SJSA1 (cell line): ENCODE data around the gene RTN4R. TPM values are rescaled to one million over a fixed set of nuclear protein-coding genes. Genes with fewer than 3 reads are reported as not detected.
"Not testable (repeated sequence)": the region's sequence is repeated elsewhere in the genome, so short reads cannot be mapped to it uniquely, and the experiment has no call there.

Experiments
- DNase-seq, 2 experiments: peaks; one replicate each; pipeline ENCODE4 v3.0.0-alpha.2; 2015 to 2020; ENCODE audit warnings: low spot score in 2 of 2, low read depth in 1 of 2
- H3K27ac ChIP-seq: fragments of 250-450 bp; sonication (Bioruptor Pico); 2 replicates; pipeline ENCODE4 v1.5.1; 2020; ENCODE audit warnings: mild to moderate bottlenecking, moderate library complexity
- H3K27me3 ChIP-seq: fragments of 250-450 bp; sonication (Bioruptor Pico); replicated peaks from 2 replicates; pipeline ENCODE4 v1.5.1; 2020; ENCODE audit warnings: mild to moderate bottlenecking, moderate library complexity
- H3K36me3 ChIP-seq: fragments of 250-450 bp; sonication (Bioruptor Pico); 2 replicates; pipeline ENCODE4 v1.5.1; 2020; ENCODE audit warnings: mild to moderate bottlenecking
- H3K4me1 ChIP-seq: fragments of 250-450 bp; sonication (Bioruptor Pico); replicated peaks from 2 replicates; pipeline ENCODE4 v1.6.1; 2021; ENCODE audit warnings: mild to moderate bottlenecking
- H3K4me3 ChIP-seq: fragments of 250-450 bp; sonication (Bioruptor Pico); 2 replicates; pipeline ENCODE4 v1.5.1; 2020; ENCODE audit warnings: mild to moderate bottlenecking
- H3K9me3 ChIP-seq: fragments of 250-450 bp; sonication (Bioruptor Pico); replicated peaks from 2 replicates; pipeline ENCODE4 v1.5.1; 2020; ENCODE audit warnings: mild to moderate bottlenecking
- total RNA-seq: library from RNA; depleted of rRNA; stranded (reverse); fragments of >200 nt; shearing (Covaris generic); gene quantifications from 2 replicates; pipeline ENCODE4 v1.2.3, GENCODE V29; 2014

Gene RTN4R
- total RNA-seq, 1 experiment from 2014 or later: 0.05 TPM

DNA sequence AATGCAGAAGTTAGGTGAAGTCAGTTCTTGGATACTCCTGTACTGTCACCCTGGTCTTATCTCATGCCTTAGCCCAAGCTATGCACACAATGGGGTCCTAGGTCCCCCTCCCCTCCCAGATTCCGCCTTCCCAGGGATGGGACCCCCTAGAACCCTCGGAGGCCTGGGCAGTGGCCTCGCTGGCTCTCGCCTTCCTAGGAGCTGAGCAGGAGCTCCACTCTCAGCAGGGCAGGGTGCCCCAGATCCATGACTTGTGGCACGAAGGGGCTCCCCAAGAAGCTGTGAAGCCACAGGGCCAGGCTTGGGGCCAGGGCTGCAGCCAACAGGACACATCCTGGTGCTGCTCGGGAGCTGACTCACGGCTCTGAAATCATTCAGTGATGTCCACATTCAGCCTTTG lies 42.1 kb upstream of the RTN4R start:
- H3K4me1 ChIP-seq, H3K9me3 ChIP-seq, H3K4me3 ChIP-seq, H3K27me3 ChIP-seq, H3K27ac ChIP-seq, H3K36me3 ChIP-seq: not testable (repeated sequence)
- DNase-seq: peak in 1 of 2 experiments; percentile 35

DNA sequence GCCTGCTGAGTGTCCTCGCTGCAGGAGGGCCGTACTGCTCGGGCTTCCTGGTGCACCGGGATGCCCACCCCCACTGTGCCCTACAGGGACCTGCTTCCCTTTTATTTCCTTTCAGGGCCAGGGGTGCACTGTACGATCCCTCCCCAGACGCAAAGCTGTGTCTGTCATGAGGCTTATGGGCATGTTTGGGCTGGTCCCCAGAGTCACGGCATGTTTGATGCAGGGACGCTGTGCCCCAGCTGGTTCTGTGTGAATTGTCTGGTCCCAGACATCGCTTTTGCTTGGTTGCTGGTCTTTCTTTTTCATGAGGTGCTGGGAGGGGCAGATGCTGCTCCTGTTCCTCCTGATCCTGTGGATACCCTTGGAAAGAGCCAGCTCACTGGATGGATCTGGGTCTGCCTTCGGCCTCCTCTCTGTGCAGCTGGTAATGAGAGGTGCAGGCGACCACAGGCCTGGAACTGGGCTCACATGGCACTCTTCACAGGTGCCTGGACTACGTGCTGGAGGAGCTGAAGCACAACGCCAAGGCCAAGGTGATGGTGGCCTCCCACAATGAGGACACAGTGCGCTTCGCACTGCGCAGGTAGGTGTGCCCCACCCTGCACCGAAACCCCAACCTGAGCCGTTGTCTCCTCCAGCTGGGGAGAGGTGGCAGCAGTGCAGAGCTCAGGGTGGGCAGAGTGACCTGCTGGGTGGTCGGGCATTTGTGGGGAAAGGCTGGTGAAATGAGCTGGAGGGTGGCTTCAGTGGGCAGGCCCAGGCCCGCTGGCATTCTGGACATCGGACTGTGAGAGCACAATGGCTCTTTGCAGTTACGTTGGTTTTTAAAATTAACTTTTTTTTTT lies 40.9 kb upstream of the RTN4R start:
- H3K36me3 ChIP-seq, H3K4me3 ChIP-seq, H3K4me1 ChIP-seq, H3K27ac ChIP-seq, H3K27me3 ChIP-seq, H3K9me3 ChIP-seq: not testable (repeated sequence)
- peak in 1 of 2 experiments; percentile 21 for DNase-seq

DNA sequence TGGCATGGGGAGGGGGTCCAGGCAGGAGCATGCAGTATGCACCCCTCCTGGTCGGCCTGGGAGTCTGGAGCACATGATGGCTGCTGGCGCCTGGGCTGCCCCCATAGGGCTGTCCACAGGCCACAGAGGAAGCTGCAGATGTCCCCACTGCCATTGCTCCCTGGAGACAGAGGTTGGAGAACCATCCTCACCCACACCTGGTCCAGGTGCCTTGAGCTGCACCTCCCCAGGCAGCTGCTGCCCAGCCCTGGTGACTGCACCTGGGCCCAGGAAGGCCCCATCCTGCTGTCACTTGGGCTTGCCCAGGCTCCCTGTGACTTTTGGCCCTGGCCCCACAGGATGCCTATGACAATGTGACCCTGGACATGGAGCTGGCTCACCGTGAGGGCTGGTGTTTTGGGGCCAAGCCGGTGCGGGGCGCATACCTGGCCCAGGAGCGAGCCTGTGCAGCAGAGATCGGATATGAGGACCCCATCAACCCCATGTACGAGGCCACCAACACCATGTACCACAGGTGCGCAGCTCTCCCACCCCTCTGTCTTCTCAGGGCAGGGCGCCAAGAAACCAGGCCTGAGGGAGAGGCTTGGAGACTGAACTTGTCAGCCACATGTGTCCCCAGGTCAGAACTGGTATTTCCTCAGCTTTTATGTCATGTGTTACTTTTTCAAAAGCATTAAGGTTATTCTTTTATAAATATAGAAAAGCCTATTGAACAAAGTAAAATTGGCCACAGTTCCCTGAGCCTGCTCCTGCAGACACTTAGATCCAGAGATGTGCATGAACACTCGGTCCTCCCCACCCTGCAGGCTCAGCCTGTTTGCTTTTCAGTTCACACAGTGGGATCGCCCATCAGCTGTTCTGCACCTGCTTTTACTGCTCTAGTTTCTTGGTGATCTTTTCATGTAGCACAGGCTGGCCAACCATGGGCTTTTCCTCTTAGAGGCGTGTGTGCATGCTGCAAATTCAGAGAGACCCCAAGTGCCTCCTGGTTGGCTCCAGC lies 39.6 kb upstream of the RTN4R start:
- not testable (repeated sequence) for H3K27ac ChIP-seq, H3K36me3 ChIP-seq, H3K4me1 ChIP-seq, H3K4me3 ChIP-seq, H3K9me3 ChIP-seq, H3K27me3 ChIP-seq
- DNase-seq: peak in 1 of 2 experiments; percentile 39

DNA sequence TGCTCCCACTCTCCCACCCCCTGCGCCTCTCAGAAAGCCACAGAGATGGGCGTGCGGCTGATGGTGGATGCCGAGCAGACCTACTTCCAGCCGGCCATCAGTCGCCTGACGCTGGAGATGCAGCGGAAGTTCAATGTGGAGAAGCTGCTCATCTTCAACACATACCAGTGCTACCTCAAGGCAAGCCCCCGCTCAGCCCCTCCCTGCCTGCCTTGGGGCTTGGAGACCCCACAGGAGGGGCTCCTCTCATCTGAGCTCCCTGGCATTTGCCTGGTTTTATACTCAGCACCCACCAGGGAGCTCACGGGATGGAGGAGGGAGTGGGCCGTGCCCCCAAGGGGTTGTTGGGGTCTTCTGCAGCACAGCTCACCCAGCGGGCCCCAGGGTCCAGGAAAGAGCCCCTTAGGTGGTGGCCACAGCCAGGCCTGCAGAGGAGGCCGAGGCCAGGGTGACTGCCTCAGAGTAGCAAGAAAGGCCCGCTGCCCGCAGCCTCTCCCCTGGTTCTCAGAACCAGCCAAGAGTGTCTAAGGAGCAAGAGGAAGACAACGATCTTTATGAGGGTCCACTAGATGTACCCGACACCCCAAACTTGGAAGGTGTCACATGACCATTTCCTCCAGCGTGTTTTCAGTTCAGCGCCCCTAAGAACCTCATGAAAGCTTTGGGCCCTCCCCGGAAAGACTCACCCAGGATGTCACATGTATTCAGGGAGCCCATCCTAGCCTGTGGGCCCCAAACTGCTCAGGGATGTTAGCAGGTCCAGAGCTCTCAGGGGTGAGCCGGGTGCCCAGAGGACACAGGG lies 38.7 kb upstream of the RTN4R start:
- H3K4me3 ChIP-seq, H3K9me3 ChIP-seq, H3K27me3 ChIP-seq, H3K4me1 ChIP-seq, H3K27ac ChIP-seq, H3K36me3 ChIP-seq: not testable (repeated sequence)
- DNase-seq: peak in 1 of 2 experiments; percentile 29

DNA sequence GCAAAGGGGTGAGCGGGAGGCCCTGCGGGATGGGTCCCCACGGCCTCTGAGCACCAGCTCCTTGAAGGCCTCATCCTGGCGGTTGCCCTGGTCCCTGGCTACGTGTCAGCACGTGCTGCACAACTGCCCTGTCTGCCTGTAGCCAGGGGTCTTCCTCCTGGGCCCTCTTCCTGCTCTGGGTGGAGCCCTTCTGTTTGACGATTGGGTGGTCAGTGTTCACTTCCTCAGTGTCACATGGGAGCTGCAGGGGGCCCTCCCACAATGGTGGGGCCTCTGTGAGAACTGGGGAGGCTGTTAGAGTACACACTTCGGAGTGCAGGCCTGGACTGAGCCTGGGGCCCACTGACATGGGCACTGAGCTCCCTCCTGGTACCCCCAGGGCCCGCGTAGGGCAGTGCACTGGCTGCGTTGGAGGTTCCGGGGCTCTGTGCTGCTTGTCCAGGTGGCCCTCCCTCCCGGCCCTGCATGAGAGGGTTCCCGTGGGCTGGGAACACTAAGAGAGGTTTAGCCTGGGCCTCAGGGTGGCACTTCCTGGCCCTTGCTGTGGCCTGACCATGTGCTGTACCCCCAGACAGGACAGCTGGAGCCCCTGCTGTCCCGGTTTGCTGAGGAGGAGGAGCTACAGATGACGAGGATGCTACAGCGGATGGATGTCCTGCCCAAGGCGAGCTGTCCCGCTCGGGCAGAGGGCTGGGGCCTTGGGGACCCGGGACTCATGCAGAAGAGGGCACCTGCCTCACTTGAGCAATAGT lies 38.0 kb upstream of the RTN4R start:
- Histone ChIP-seq H3K27ac (no peak overlapping the region), H3K9me3 (no peaks in the 10 kb centered on the region), H3K36me3 (no peaks in the 10 kb centered on the region), H3K4me1 (no peaks in the 10 kb centered on the region), H3K27me3 (peaks cover 4% of the 10 kb centered on the region; the same call in 1 of the 2 replicates), H3K4me3 (no peak overlapping the region)
- DNase-seq: no peak

DNA sequence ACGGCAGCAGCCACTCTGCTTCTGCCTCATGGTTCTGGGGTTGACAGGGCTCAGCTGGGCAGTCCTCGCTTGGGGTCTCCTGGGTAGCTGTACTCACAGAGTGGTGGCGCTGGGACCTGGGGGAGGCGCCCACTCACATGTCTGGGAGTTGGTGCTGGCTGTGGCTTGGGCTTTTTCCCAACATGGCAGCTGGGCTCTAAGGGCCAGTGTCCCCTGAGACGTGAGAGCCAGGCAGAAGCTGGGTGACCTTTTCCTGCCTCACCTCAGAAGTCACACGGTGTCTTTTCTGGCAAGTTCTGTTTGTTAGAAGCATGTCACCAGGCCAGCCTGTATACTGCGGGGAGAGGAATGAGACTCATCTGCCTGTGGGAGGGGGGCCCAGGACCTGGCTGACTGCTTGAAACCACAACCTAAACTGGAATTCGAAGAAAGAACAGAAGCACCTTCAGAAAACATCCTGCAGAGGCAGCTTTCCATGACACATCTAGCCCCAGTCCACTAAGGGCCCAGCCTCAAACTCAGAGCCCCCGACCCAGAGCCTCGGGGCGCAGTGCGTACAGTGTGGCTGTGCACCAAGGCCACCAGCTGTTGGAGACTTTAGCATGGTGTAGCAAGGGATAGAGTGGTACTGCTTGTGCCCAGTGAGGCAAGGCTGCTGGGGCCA lies 37.2 kb upstream of the RTN4R start:
- H3K27me3 ChIP-seq, H3K9me3 ChIP-seq, H3K36me3 ChIP-seq, H3K27ac ChIP-seq, H3K4me3 ChIP-seq, H3K4me1 ChIP-seq, DNase-seq: not testable (repeated sequence)

DNA sequence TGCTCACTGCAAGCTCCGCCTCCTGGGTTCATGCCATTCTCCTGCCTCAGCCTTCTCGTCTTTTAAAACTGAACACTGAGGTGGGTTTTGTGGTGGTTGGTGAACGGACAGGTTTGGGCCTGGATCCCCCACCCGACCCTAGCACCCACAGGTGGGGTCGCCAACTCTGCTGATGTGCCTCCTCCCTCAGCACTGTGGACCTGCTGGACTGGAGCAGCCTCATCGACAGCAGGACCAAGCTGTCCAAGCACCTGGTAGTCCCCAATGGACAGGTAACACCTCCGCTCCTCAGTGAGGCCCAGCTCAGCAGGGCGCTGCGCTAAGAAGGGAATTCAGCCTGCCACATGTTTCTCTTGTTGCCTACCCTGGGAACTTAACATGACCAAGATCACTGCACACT lies 36.5 kb upstream of the RTN4R start:
- no peaks in the 10 kb centered on the region for H3K36me3 ChIP-seq
- H3K4me1 ChIP-seq: 0 out of 2 replicates have a peak, but pooled peaks cover 5% of the 10 kb centered on the region
- DNase-seq: no peak

DNA sequence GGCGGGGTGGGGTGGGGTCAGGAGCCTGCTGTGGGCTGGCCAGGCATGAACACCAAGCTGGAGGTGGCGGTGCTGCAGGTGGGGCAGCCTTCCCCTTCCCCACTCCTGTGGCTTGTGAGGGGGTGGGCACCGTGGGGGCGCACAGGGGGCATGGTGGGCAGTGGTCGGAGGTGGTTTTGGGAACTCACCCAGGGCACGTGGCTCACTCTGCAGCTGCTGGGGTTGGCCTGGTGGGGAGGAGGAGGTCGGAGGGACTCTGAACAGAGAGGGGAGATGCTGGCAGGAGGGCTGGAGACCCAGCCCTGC lies 35.1 kb upstream of the RTN4R start:
- H3K36me3 ChIP-seq, H3K4me3 ChIP-seq: not testable (repeated sequence)

More for the DNA sequence above, 36.5 kb upstream of the RTN4R start:
- Histone ChIP-seq H3K27ac (no peak overlapping the region), H3K27me3 (peaks cover 4% of the 10 kb centered on the region; the same call in 1 of the 2 replicates), H3K4me3 (no peak overlapping the region), H3K9me3 (no peaks in the 10 kb centered on the region)

DNA sequence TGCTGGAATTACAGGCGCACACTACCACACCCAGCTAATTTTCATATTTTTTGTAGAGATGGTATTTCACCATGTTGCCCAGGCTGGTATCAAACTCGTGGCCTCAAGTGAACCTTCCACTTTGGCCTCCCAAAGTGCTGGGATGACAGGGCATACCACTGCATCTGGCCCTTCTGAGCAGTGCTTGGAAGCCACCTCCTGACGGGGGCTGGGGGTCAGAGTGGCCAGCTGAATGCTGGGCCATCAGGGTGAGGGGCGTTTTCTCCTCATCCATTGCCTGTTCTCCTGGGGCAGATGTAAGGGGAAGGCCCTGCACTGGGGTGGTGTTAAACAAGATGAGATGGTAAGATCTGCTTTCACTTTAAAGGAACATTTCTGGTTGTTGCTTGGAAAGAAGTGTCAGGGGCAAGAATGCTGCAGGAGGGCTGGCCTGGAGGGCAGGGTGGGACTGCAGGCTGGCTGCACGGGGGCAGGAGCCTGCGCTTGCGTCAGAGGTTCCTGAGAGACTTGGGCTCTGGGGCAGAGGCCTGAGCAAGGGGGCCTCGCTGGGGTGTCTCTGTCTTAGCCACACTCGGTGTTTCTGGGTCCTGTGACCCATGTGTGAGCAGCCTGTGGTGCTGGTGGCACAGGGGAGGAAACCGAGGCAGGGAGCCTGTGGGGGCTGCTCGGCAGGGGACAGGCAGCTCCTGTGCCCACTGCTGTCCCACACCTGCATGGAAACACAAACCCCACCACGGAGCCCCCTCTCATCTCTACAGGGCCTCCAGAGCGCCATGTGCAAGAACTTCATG lies 34.5 kb upstream of the RTN4R start:
- Histone ChIP-seq H3K27me3 (peaks cover 4% of the 10 kb centered on the region; the same call in 1 of the 2 replicates), H3K27ac (no peak overlapping the region), H3K9me3 (no peaks in the 10 kb centered on the region), H3K4me3 (no peak overlapping the region), H3K36me3 (no peaks in the 10 kb centered on the region), H3K4me1 (peaks cover 13% of the 10 kb centered on the region)
- no peak for DNase-seq

More for the DNA sequence above, 35.1 kb upstream of the RTN4R start:
- H3K27me3 ChIP-seq, H3K27ac ChIP-seq, DNase-seq, H3K9me3 ChIP-seq: not testable (repeated sequence)
- H3K4me1 ChIP-seq: peaks cover 13% of the 10 kb centered on the region

DNA sequence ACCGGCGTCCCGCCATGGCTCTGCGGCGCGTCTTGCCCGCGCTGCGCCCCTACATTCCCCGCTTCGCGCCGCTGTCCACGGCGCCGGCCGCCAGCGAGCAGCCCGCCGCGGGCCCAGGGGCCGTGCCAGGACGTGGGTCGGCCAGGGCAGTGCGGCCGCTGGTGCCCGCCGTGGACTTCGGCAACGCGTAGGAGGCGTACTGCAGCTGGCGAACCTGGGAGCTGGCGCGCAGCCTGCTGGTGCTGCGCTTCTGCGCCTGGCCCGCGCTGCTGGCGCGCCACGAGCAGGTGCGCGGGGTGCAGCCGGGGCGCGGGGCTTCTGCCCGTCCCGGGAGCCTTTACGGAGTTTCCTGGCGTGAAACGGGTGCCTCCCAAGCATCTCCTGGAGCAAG lies 31.6 kb upstream of the RTN4R start:
- H3K36me3 ChIP-seq: no peaks in the 10 kb centered on the region
- H3K4me1 ChIP-seq: peaks cover 13% of the 10 kb centered on the region
- peaks cover 4% of the 10 kb centered on the region; the same call in 1 of the 2 replicates for H3K27me3 ChIP-seq
- H3K4me3 ChIP-seq: peak overlapping the region; percentile 41
- peak in 1 of 2 experiments; percentile 50 for DNase-seq
- H3K27ac ChIP-seq: no peak overlapping the region
- H3K9me3 ChIP-seq: no peaks in the 10 kb centered on the region

DNA sequence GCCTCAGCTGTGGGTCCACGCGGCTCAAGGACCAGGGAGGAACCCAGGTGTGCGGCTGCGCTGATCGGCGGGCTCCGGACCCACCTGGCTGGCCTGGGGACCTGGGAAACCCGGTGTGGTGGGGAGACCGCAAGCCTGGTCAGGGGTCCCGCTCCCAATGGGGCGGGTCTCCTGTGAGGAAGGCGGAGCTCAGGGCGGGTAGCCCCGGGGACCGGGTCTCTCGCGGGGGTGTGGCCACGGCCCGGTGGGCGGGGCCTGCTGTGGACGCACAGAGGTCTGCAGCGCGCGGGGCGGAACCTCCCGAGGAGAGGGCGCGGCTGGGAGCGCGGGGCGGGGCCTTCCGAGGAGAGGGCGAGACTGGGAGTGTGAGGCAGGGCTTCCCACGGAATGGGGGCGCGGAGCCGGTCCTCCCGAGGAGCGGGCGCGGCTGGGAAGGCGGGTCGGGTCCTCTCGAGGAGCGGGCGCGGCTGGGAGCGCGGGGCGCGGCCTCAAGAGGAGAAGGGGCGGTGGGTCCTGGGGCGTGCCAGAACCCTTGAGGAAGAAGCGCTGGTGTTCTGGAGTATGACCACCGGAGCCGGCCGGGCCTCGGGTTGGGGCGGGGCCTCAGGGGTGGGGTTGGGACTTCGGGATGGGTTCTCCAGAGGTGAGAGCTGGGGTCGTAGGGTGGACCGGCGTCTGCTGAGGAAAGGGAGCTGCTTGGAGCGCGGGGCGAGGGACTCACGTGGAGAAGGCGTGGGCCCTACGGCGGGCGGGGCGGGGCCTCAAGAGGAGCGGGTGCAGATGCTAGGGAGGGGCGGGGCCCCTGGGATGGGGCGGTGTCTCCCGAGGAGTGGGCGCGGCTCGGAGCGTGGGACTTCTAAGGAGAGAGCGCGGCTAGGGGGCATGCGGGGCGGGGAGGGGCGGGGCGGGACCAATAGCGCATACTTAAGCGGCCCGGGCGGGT lies 31.0 kb upstream of the RTN4R start:
- Histone ChIP-seq H3K27ac (no peak overlapping the region), H3K4me3 (peak overlapping the region; percentile 41), H3K9me3 (no peaks in the 10 kb centered on the region), H3K36me3 (no peaks in the 10 kb centered on the region), H3K27me3 (peaks cover 4% of the 10 kb centered on the region; the same call in 1 of the 2 replicates), H3K4me1 (peaks cover 13% of the 10 kb centered on the region)
- DNase-seq: peak; percentile 81 to 94
